ENCODE results near the gene SMG1. TPM values are rescaled to one million over a fixed set of nuclear protein-coding genes. Genes with fewer than 3 reads are reported as not detected.

SMG1 gene
- total RNA-seq, 1 experiment from 2014 or later: 41.1 TPM

DNA sequence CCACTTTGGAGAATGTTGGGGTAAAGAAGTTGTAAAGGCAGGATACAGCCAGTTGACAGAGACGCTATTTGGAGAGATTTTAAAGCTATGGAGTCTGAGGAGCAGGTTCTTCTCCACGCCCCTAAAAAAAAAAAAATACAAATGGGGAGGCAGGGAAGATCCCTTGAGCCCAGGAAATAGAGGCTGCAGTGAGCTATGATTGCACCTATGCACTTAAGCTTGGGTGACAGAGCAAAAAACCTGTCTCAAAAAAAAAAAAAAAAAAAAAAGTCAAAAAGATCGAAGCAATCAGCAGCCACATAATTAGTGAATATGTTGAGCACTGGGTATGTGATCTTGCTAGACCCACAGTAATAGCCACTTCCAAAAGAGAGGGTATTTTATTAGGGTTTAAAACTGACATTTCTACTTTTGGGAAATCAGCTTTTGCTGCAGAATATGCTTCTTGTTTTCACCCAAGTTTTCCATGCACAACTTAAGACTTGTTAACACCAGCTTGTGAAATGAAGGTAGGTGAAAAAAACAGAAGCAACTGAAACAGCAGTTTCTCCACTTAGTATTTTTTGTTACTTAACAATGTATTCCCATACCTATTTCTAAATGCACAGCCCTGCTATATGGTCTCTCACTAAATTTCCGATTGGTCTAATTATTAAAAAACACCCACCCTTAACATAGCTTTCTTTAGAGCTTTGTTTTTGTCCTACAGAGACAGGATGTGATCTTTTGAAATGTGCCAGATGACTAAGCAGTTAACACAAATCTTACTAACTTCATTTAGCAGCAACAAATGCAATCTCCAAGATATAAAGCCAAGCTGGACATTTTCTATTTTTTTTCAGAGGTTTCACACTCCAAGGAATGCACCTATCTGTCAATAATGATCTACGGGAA lies 122.4 kb downstream of the SMG1 start:
- DNase-seq: no peak
- Histone ChIP-seq H3K4me3 (no peak overlapping the region), H3K27ac (no peak overlapping the region), H3K4me1 (peaks cover 3% of the 10 kb centered on the region; the same call in 1 of the 2 replicates), H3K9me3 (replicated peaks) (no peaks in the 10 kb centered on the region), H3K36me3 (peaks cover 23% of the 10 kb centered on the region), H3K27me3 (no peaks in the 10 kb centered on the region)

DNA sequence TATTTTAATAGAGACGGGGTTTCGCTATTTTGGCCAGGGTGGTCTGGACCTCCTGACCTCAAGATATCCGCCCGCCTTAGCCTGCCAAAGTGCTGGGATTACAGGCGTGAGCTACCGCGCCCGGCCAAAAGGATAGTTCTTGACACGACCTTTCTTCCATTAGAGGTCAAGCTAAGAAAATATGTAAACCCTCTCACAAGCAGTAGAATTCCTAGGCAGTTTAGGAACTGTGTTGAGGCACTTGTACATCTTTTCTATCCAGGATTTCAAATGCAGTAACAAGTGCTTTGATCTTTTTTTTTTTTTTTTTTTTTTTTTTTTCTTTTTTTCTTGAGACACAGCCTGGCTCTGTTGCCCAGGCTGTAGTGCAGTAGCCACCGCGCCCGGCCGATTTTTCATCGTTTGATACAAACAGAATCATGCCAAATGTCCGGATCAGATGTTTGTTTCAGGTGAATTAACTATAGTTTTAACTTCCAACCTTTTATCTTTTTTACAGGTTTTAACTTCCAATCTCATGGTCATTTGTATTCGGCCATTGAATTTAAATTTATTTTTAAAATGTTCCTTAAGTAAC lies 123.4 kb downstream of the SMG1 start:
- H3K27me3 ChIP-seq: no peaks in the 10 kb centered on the region
- H3K9me3 ChIP-seq (replicated peaks): no peaks in the 10 kb centered on the region
- H3K36me3 ChIP-seq: peaks cover 22% of the 10 kb centered on the region
- H3K4me3 ChIP-seq: no peak overlapping the region
- no peak overlapping the region for H3K27ac ChIP-seq
- H3K4me1 ChIP-seq: peaks cover 8% of the 10 kb centered on the region
- no peak for DNase-seq

GRCh38 chr16:18801145-18801972 lies 124.8 kb downstream of the SMG1 start, which contains the start of gene ARL6IP1:
TSS of gene ARL6IP1 (minus strand) at chr16:18801549. CDS start at chr16:18801466, 83 bp downstream.
- H3K27me3 ChIP-seq: no peaks in the 10 kb centered on the region
- H3K9me3 ChIP-seq (replicated peaks): no peaks in the 10 kb centered on the region
- H3K27ac ChIP-seq: peak within 1 kb of the TSS; percentile 80
- H3K4me1 ChIP-seq: peaks cover 13% of the 10 kb centered on the region
- H3K4me3 ChIP-seq: peak within 1 kb of the TSS; percentile 88
- peaks cover 26% of the 10 kb centered on the region for H3K36me3 ChIP-seq
- peak; percentile 99 for DNase-seq

DNA sequence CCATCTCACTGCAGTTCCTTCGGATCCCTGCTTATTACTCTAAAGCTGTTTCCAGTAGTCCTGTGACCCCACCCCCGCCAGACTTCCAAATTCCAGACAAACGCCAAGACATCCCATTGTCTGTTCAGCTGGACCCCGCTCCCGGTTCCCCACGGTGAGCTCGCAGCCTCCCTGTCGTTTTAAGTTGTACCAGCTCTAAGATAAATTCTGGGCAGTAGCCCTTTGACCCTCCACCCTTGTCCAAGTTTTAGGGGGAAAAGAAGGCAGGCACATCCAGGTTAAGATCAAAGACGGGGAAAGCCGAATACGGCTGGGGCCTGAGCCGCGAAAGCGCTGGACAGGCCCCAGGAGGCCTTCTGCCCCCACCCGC lies 125.4 kb downstream of the SMG1 start:
- Histone ChIP-seq H3K27ac (peak overlapping the region; percentile 80), H3K27me3 (no peaks in the 10 kb centered on the region), H3K36me3 (peaks cover 32% of the 10 kb centered on the region), H3K4me1 (peaks cover 13% of the 10 kb centered on the region), H3K4me3 (peak overlapping the region; percentile 88), H3K9me3 (replicated peaks) (no peaks in the 10 kb centered on the region)
- DNase-seq: peak; percentile 21 to 34

DNA sequence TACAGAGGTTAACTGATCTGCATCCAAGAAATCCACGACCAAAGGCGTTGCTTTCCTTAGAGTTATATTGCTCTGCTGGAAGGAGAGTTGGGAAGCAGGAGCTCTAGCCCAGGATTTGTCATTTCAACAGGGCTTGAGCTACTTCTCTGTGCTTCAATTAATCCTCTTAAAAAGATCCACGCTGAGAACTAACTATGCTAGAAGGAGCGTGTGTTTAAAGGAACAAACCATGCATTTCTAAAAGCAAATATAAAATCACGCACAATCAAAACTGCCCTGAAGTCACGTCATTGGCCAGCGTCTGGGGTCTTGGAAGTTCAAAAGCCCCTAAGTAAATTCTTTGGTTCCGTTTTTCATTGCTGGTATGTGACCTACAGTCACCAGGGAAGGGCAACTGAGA lies 125.9 kb downstream of the SMG1 start:
- Histone ChIP-seq H3K4me1 (peaks cover 13% of the 10 kb centered on the region), H3K4me3 (peak overlapping the region; percentile 88), H3K27me3 (no peaks in the 10 kb centered on the region), H3K36me3 (peaks cover 37% of the 10 kb centered on the region), H3K27ac (peak overlapping the region; percentile 80), H3K9me3 (replicated peaks) (no peaks in the 10 kb centered on the region)
- DNase-seq: no peak

GRCh38 chr16:18799500-18799899 lies 126.7 kb downstream of the SMG1 start:
- peaks cover 43% of the 10 kb centered on the region for H3K36me3 ChIP-seq
- peak overlapping the region; percentile 88 for H3K4me3 ChIP-seq
- peaks cover 13% of the 10 kb centered on the region for H3K4me1 ChIP-seq
- DNase-seq: no peak
- peak overlapping the region; percentile 53 for H3K27ac ChIP-seq
- no peaks in the 10 kb centered on the region for H3K27me3 ChIP-seq
- no peaks in the 10 kb centered on the region for H3K9me3 ChIP-seq (replicated peaks)

DNA sequence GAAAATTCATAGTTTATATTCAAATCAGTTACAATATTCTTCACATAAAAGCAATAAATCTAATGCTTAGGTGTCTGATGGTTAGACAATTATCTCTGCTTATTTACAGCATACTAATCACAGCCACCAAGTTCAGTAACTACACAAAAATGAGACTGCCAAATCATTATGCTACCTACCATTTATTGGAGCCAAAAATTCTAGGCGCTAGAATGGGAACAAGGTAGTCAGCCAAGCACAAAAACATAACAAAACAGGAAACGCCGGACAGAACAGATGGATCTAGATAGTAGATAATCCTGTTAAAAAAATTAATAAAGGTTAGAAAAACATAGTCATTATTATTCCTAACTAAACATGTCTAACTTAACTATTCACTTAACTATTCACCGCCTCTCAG lies 128.5 kb downstream of the SMG1 start:
- Histone ChIP-seq H3K9me3 (replicated peaks) (no peaks in the 10 kb centered on the region), H3K4me3 (no peak overlapping the region), H3K36me3 (peaks cover 56% of the 10 kb centered on the region), H3K27ac (peak overlapping the region; percentile 35; the same call in 1 of the 2 replicates), H3K27me3 (no peaks in the 10 kb centered on the region), H3K4me1 (peaks cover 13% of the 10 kb centered on the region)
- DNase-seq: no peak

DNA sequence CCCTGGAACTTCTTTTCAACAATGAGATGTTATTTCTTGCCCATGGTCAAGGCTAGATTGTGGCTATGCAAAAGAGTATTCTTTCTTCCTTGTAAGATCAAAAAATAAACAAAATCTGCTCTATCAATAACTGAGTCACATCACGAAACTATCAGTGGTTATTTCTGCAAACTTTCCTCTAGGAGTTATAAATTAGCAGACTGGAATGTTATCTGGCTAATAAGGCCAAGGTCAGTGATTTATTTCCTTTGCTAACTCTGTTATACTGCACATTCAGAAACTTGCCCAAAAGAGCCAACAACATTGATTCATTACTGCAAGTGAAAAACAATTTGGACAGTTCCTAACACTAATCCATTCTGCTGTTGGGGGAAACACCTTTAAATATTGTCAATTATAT lies 129.8 kb downstream of the SMG1 start:
- Histone ChIP-seq H3K9me3 (replicated peaks) (no peaks in the 10 kb centered on the region), H3K4me3 (no peak overlapping the region), H3K36me3 (peaks cover 70% of the 10 kb centered on the region), H3K27me3 (no peaks in the 10 kb centered on the region), H3K27ac (no peak overlapping the region), H3K4me1 (peaks cover 13% of the 10 kb centered on the region)
- DNase-seq: no peak

DNA sequence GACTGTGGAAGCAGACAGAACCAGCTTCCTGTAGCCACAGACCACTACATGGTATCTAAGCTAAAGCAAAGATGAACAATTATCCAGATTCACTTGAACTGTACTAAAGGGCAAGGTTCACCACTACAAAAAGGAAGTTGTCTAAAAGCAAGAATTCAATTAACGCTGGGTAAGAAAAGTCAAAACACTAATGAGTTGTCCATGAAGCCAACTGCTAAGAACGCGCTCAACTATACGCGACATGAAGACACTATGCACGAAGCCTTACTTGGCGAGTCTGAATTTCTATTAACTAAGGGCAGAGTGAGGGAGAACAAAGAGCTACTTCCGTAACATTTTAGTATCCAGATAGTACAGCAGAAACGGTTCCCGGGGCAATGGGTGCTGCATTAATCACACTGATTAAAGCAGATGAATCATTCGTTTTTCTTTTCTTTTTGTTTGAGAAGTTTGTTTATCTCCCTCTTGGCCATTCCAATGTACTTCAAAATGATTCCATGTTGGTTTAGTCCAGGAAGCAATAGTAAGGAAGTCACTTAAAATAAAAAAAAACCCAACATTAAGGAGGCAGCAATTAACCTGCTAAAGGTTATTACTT lies 133.3 kb downstream of the SMG1 start:
- Histone ChIP-seq H3K4me3 (no peak overlapping the region), H3K27me3 (no peaks in the 10 kb centered on the region), H3K9me3 (replicated peaks) (no peaks in the 10 kb centered on the region), H3K27ac (no peak overlapping the region), H3K4me1 (peaks cover 8% of the 10 kb centered on the region), H3K36me3 (peaks cover 77% of the 10 kb centered on the region)
- no peak for DNase-seq

DNA sequence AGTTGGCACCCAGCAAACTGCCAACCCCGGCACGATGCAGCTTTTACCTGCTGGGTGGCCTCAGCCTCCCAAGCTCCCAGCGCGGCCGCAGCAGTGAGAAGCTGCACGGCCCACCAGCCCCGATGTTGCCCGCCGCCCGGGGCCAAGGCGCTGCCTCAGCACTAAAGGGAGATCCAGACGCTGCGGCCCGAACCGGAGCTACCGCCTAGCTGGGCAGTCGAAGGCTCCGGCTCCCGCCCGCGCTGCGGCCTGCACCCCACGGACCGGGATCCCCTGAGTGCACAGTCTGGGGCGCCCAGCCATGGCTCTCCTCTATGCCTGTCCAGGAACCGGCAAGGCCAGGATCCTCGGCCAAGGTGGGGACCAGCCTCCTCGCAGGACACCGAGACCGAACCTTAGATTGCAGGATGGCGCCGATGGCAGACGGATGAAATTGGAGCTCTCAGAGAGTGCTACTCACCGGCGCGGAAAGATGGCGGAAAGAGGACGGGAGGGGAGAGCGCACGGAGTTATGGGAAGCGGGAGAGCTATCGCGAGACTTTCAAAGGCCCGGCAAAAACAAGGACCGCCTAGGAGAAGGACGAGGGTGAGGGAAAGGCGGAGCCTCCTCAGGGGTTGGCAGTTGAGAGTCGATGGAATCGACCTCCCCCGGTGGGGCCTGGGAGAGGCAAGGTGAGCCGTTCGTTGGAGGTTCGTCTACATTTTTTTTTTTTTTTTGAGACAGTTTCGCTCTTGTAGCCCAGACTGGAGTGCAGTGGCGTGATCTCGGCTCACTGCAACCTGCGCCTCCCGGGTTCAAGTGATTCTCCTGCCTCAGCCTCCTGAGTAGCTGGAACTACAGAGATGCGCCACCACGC lies 136.1 kb downstream of the SMG1 start, which contains the start of gene RPS15A:
Gene RPS15A, minus strand, starts transcription at position 485 of the 857 bp plus-strand sequence. CDS start 1,221 bp downstream, outside the sequence.
- Histone ChIP-seq H3K4me3 (peak within 1 kb of the TSS; percentile 92), H3K27ac (peak within 1 kb of the TSS; percentile 87), H3K27me3 (no peaks in the 10 kb centered on the region), H3K9me3 (replicated peaks) (no peaks in the 10 kb centered on the region), H3K4me1 (peaks cover 9% of the 10 kb centered on the region), H3K36me3 (peaks cover 80% of the 10 kb centered on the region)
- DNase-seq: peak; percentile 96 to 98

DNA sequence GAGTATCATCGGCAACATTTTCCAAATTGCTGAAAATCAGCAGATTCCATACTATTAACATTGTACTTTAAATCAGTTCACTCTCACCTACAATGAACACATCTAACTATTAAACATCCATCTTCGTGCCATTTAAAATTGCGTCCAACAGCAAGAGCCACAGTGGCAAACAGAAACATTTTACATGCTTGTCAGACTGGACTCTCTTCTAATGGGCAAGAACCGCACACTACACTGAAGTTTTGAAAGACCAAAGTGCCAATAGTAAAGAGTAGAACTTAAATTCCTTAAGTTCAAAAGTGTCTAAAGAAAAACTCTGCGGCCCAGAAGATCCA lies 136.7 kb downstream of the SMG1 start:
- peaks cover 9% of the 10 kb centered on the region for H3K4me1 ChIP-seq
- peaks cover 81% of the 10 kb centered on the region for H3K36me3 ChIP-seq
- no peak for DNase-seq
- peak overlapping the region; percentile 92 for H3K4me3 ChIP-seq
- H3K27ac ChIP-seq: peak overlapping the region; percentile 87
- no peaks in the 10 kb centered on the region for H3K9me3 ChIP-seq (replicated peaks)
- H3K27me3 ChIP-seq: no peaks in the 10 kb centered on the region

GRCh38 chr16:18788828-18789514 lies 137.2 kb downstream of the SMG1 start:
- Histone ChIP-seq H3K27me3 (no peaks in the 10 kb centered on the region), H3K9me3 (replicated peaks) (no peaks in the 10 kb centered on the region), H3K27ac (peak overlapping the region; percentile 87), H3K4me1 (peaks cover 9% of the 10 kb centered on the region), H3K4me3 (peak overlapping the region; percentile 92), H3K36me3 (peaks cover 81% of the 10 kb centered on the region)
- no peak for DNase-seq

- Histone ChIP-seq H3K9me3 (replicated peaks) (no peaks in the 10 kb centered on the region), H3K27ac (no peak overlapping the region), H3K36me3 (peaks cover 73% of the 10 kb centered on the region), H3K4me3 (no peak overlapping the region), H3K27me3 (no peaks in the 10 kb centered on the region), H3K4me1 (peaks cover 9% of the 10 kb centered on the region)
- no peak for DNase-seq
These were observed 141.1 kb downstream of the SMG1 start for GRCh38 chr16:18784917-18785623.
